ENCODE measurements around the gene HSPB1. TPM values are rescaled to one million over a fixed set of nuclear protein-coding genes. Genes with fewer than 3 reads are reported as not detected.

Gene HSPB1
- total RNA-seq, 2 donors from 2014 or later, result 1,006 to 1,433 TPM

- no peak for DNase-seq (ENCODE audit: low spot score)
- no peak for TF ChIP-seq CTCF (IDR thresholded peaks at IDR 0.05)
- peaks cover 0 to 79% of the 10 kb centered on the region in 2 donors for H3K4me1 ChIP-seq
- peaks cover 33% of the 10 kb centered on the region for H3K36me3 ChIP-seq
- H3K9me3 ChIP-seq, result no peaks in the 10 kb centered on the region
- H3K27ac ChIP-seq, result peak overlapping the region; percentile 70 to 99
- no peaks in the 10 kb centered on the region for H3K27me3 ChIP-seq
- no peak overlapping the region for H3K4me3 ChIP-seq
Measured at GRCh38 chr7:76353744-76354143, 51.3 kb downstream of the HSPB1 start.

Other genes starting within 250 kb of the HSPB1 start
- gene SRRM3, start 100.8 kb upstream of the HSPB1 start, total RNA-seq, result 10 to 100 TPM; 17.5 to 27.1 TPM
- gene YWHAG, start 56.3 kb downstream of the HSPB1 start, total RNA-seq, result 100 to 1,000 TPM; 132 to 153 TPM
- gene SSC4D, start 107.0 kb downstream of the HSPB1 start, total RNA-seq, result under 1 TPM; 0.35 to 0.37 TPM
- 1 to 10 TPM; 2.4 to 3.4 TPM for gene ZP3, start 122.3 kb downstream of the HSPB1 start, total RNA-seq
- 10 to 100 TPM in 1 of 2 donors, 1 to 10 TPM in 1; 7.9 to 18.9 TPM for gene DTX2, start 159.0 kb downstream of the HSPB1 start, total RNA-seq
- gene UPK3B, start 207.9 kb downstream of the HSPB1 start, total RNA-seq, result 100 to 1,000 TPM in 1 of 2 donors, 10 to 100 TPM in 1; 78.8 to 126 TPM
- gene SPDYE16, start 240.6 kb downstream of the HSPB1 start, total RNA-seq, result not detected